ENCODE measurements around the gene CST7. TPM values are rescaled to one million over a fixed set of nuclear protein-coding genes. Genes with fewer than 3 reads are reported as not detected.

CST7 gene
- total RNA-seq, 1 experiment from 2014 or later: not detected

- no peak overlapping the region for H3K4me3 Mint-ChIP-seq
- Histone ChIP-seq H4K5ac (ENCODE audit: insufficient read length, low read depth, low read length) (no peak overlapping the region), H4K20me1 (ENCODE audit: control insufficient read depth, insufficient read depth, insufficient read length) (no peaks in the 10 kb centered on the region), H2BK20ac (ENCODE audit: low read depth, low read length, poor library complexity, severe bottlenecking) (no peak overlapping the region), H3K4me2 (ENCODE audit: insufficient read depth, insufficient read length, low read length) (no peak overlapping the region), H2BK15ac (ENCODE audit: low read depth, low read length) (no peak overlapping the region), H3K27me3 (ENCODE audit: insufficient read depth, low read length) (no peaks in the 10 kb centered on the region), H3K4ac (ENCODE audit: low read depth, low read length) (no peak overlapping the region), H3K18ac (ENCODE audit: insufficient read length, low read depth, low read length) (no peak overlapping the region), H3K9ac (ENCODE audit: extremely low read depth, insufficient read length, low read length) (no peak overlapping the region), H2AFZ (ENCODE audit: low read length) (no peak overlapping the region), H3K56ac (ENCODE audit: insufficient read length, low read depth, low read length) (no peak overlapping the region), H3T11ph (ENCODE audit: low read length) (no peak overlapping the region), H3K23ac (ENCODE audit: insufficient read length, low read depth, low read length) (no peak overlapping the region), H3K14ac (ENCODE audit: insufficient read depth, low read length) (no peak overlapping the region), H3K79me2 (ENCODE audit: insufficient read depth, low read length) (no peaks in the 10 kb centered on the region), H2BK12ac (ENCODE audit: insufficient read length, low read depth, low read length) (no peak overlapping the region), H2BK120ac (ENCODE audit: low read depth, low read length, poor library complexity, severe bottlenecking) (no peak overlapping the region), H4K8ac (replicated peaks; ENCODE audit: insufficient read length, low read depth, low read length) (no peak overlapping the region), H4K91ac (ENCODE audit: insufficient read length, low read depth, low read length) (no peak overlapping the region), H3K23me2 (ENCODE audit: insufficient read length, low read depth, low read length, poor library complexity, severe bottlenecking) (no peaks in the 10 kb centered on the region), H3K9me3 (ENCODE audit: control insufficient read depth, low read depth, low read length) (peaks cover 3% of the 10 kb centered on the region), H3K79me1 (ENCODE audit: insufficient read depth, low read depth, low read length, poor library complexity, severe bottlenecking) (no peaks in the 10 kb centered on the region), H3K27ac (ENCODE audit: insufficient read length, low read depth, low read length) (no peak overlapping the region), H2AK5ac (ENCODE audit: insufficient read length, low read length) (no peak overlapping the region), H3K4me1 (ENCODE audit: insufficient read depth, low read length) (no peaks in the 10 kb centered on the region), H2BK5ac (ENCODE audit: insufficient read length, low read length) (no peak overlapping the region)
- WGBS (ENCODE audit: extremely low coverage, insufficient read length, low lambda C conversion rate): no CpG with 5 or more reads among the region's 6 CpGs
- peaks cover 8 to 10% of the 10 kb centered on the region in 2 experiments for H3K9me3 Mint-ChIP-seq
- no peaks in the 10 kb centered on the region for H3K27me3 Mint-ChIP-seq (ENCODE audit: low read depth)
- TF ChIP-seq CTCF (conservative IDR thresholded peaks at IDR 0.05): no peak
- no peaks in the 10 kb centered on the region for H3K4me1 Mint-ChIP-seq
- DNase-seq: peak; percentile 12
- no peak overlapping the region; a peak in 1 of 7 replicates for H3K27ac Mint-ChIP-seq
- H3K36me3 Mint-ChIP-seq (ENCODE audit: insufficient read depth in 1 of 3, low read depth in 3 of 3): peaks cover 39 to 68% (median 53%) of the 10 kb centered on the region in 3 experiments
Observed at GRCh38 chr20:24971376-24972101, 22.5 kb downstream of the CST7 start.
